ENCODE data around the gene OCA2.

- TF ChIP-seq CTCF (IDR thresholded peaks at IDR 0.05; ENCODE audit: poor library complexity, severe bottlenecking) = no peak
- no peak for TF ChIP-seq POLR2AphosphoS5 (IDR thresholded peaks at IDR 0.05)
Measured at GRCh38 chr15:27821273-27821672, 277.8 kb downstream of the OCA2 start.

Measured in neural cell (in vitro differentiated cells).